ENCODE data around the gene LYPD6B.

DNA sequence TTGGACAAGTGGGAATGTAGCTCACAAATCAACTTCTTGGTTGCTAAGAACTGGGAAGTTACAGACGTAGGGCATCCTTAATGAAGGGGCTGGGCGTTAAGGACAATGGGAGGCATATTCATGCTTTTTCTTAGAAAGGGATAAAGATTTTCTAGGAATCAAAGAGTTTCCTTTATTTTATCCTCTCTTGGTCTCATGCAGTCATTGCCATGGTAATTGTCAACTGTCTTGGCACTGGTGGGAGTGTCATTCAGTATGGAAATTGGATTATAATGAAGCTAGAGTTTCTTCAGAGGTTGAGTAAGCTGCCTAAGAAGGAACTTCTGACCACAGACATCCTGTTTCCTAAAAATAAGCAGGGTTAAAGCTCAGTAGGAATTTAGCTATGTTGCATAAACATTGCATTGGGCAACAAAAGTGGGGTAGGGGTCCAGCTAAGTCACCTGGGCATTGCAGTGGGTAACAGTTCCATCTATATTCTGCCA is 114.0 kb downstream of the LYPD6B start:
- no peak for TF ChIP-seq EZH2 (IDR thresholded peaks at IDR 0.05; ENCODE audit: borderline replicate concordance)
- TF ChIP-seq, protein P1, sequence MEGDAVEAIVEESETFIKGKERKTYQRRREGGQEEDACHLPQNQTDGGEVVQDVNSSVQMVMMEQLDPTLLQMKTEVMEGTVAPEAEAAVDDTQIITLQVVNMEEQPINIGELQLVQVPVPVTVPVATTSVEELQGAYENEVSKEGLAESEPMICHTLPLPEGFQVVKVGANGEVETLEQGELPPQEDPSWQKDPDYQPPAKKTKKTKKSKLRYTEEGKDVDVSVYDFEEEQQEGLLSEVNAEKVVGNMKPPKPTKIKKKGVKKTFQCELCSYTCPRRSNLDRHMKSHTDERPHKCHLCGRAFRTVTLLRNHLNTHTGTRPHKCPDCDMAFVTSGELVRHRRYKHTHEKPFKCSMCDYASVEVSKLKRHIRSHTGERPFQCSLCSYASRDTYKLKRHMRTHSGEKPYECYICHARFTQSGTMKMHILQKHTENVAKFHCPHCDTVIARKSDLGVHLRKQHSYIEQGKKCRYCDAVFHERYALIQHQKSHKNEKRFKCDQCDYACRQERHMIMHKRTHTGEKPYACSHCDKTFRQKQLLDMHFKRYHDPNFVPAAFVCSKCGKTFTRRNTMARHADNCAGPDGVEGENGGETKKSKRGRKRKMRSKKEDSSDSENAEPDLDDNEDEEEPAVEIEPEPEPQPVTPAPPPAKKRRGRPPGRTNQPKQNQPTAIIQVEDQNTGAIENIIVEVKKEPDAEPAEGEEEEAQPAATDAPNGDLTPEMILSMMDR (IDR thresholded peaks at IDR 0.05; ENCODE audit: poor library complexity), result no peak
- no peak for TF ChIP-seq EZH2phosphoT487 (IDR thresholded peaks at IDR 0.05; ENCODE audit: low read depth, severe bottlenecking, unreplicated experiment)

All from hepatocyte (in vitro differentiated cells).